Measurements from ENCODE around the gene ANKRD23.

DNA sequence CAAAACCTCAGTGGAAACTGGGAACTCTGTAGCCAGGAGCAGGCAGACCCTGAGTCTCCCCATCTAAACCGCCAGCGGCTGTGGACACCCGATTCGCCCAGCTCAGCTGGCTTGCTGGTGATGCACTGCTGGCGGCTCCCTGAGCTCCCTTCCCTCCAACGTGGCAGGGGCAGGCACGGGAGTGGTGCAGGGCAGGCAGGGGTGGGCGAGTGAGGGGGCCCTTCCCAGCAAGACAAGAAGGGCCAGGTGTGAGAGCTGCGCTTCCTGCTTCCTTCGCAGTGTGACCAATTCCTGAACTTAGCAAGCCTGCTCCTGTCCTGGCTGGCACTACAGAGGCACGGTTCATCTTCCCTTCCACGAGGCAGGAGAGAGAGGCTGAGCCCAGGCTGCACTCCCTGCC lies 38.4 kb upstream of the ANKRD23 start:
- TF ChIP-seq, protein P1, sequence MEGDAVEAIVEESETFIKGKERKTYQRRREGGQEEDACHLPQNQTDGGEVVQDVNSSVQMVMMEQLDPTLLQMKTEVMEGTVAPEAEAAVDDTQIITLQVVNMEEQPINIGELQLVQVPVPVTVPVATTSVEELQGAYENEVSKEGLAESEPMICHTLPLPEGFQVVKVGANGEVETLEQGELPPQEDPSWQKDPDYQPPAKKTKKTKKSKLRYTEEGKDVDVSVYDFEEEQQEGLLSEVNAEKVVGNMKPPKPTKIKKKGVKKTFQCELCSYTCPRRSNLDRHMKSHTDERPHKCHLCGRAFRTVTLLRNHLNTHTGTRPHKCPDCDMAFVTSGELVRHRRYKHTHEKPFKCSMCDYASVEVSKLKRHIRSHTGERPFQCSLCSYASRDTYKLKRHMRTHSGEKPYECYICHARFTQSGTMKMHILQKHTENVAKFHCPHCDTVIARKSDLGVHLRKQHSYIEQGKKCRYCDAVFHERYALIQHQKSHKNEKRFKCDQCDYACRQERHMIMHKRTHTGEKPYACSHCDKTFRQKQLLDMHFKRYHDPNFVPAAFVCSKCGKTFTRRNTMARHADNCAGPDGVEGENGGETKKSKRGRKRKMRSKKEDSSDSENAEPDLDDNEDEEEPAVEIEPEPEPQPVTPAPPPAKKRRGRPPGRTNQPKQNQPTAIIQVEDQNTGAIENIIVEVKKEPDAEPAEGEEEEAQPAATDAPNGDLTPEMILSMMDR (IDR thresholded peaks at IDR 0.05), result no peak
- TF ChIP-seq EP300 (IDR thresholded peaks at IDR 0.05; ENCODE audit: borderline replicate concordance in 1 of 2, low read depth in 1 of 2, low read length in 1 of 2), result no peak
- TF ChIP-seq NRF1 (IDR thresholded peaks at IDR 0.05; ENCODE audit: low read depth, low read length), result no peak
- no peak for TF ChIP-seq POLR2AphosphoS5 (IDR thresholded peaks at IDR 0.05; ENCODE audit: low read depth, low read length)
- TF ChIP-seq NFIC (IDR thresholded peaks at IDR 0.05; ENCODE audit: borderline replicate concordance), result no peak
- TF ChIP-seq JUND (IDR thresholded peaks at IDR 0.05), result no peak
